Stimulated activated CD4-positive, alpha-beta T cell treated with anti-CD3 and anti-CD28 coated beads, Interleukin-12 subunit alpha, Interleukin-12 subunit beta, amount 100 ng/mL, for 24 hours (primary cell): ENCODE results near the gene CD300LF.

Source experiments
- DNase-seq, 2 experiments: peaks; one replicate each; pipeline ENCODE4 v3.0.0-alpha.2; 2020; ENCODE audit warnings: low read depth in 2 of 2

The CD300LF gene

GRCh38 chr17:74686761-74687160, 26.0 kb downstream of the CD300LF start:
- no peak for DNase-seq

- DNase-seq, result no peak
Observed at GRCh38 chr17:74682471-74683190, 30.1 kb downstream of the CD300LF start.

GRCh38 chr17:74682028-74682427, 30.7 kb downstream of the CD300LF start:
- DNase-seq, result no peak

- no peak for DNase-seq
Observed at GRCh38 chr17:74680941-74681340, 31.8 kb downstream of the CD300LF start.

GRCh38 chr17:74680213-74680612, 32.5 kb downstream of the CD300LF start:
- no peak for DNase-seq

- no peak for DNase-seq
Observed at GRCh38 chr17:74679374-74679773, 33.3 kb downstream of the CD300LF start.

GRCh38 chr17:74678541-74678940, 34.2 kb downstream of the CD300LF start:
- no peak for DNase-seq

GRCh38 chr17:74677558-74678466, 34.9 kb downstream of the CD300LF start:
- DNase-seq, result no peak

GRCh38 chr17:74671031-74671771, 41.5 kb downstream of the CD300LF start:
- peak; percentile 52 to 70 for DNase-seq

GRCh38 chr17:74670329-74670728, 42.4 kb downstream of the CD300LF start:
- DNase-seq, result no peak

- DNase-seq, result no peak
Observed at GRCh38 chr17:74663561-74663960, 49.2 kb downstream of the CD300LF start.

GRCh38 chr17:74659889-74660288, 52.8 kb downstream of the CD300LF start:
- DNase-seq, result no peak

GRCh38 chr17:74658620-74659019, 54.1 kb downstream of the CD300LF start:
- DNase-seq, result no peak

GRCh38 chr17:74654742-74655141, 58.0 kb downstream of the CD300LF start:
- DNase-seq, result no peak

- DNase-seq, result no peak
Observed at GRCh38 chr17:74652020-74652419, 60.7 kb downstream of the CD300LF start.

GRCh38 chr17:74649909-74650308, 62.8 kb downstream of the CD300LF start:
- no peak for DNase-seq

GRCh38 chr17:74647871-74648672, 64.7 kb downstream of the CD300LF start:
- no peak for DNase-seq

GRCh38 chr17:74646231-74646630, 66.5 kb downstream of the CD300LF start:
- no peak for DNase-seq

- no peak for DNase-seq
Observed at GRCh38 chr17:74645010-74645409, 67.7 kb downstream of the CD300LF start.

GRCh38 chr17:74644419-74644818, 68.3 kb downstream of the CD300LF start:
- no peak for DNase-seq
